PC-9 (cell line): ENCODE data around the gene NTMT1. TPM values are rescaled to one million over a fixed set of nuclear protein-coding genes. Genes with fewer than 3 reads are reported as not detected.

ENCODE experiments used
- BruUV-seq: library from RNA; stranded (reverse); fragments of 400-500 nt; replicated peaks from 2 replicates; lab custom pipeline; 2021; lab: Mats Ljungman, UMichigan
- CTCF ChIA-PET: fragments of 300-600 bp; sonication (Branson Sonifier 250); formaldehyde crosslinking; loops from one replicate; lab custom pipeline; 2022; ENCODE audit warnings: antibody characterized with exemption; lab: Charles Lee
- POLR2A ChIA-PET: fragments of 300-600 bp; sonication (Branson Sonifier 250); formaldehyde crosslinking; loops from one replicate; lab custom pipeline; 2022; ENCODE audit warnings: antibody characterized with exemption; ENCODE audit not compliant: unreplicated experiment; lab: Charles Lee
- DNase-seq, 2 experiments: peaks; one replicate each; pipeline versions ENCODE4 v3.0.0 to v3.0.0-alpha.2; 2015 to 2022; ENCODE audit warnings: mixed read lengths in 1 of 2
- H2AFZ ChIP-seq: fragments of 200-600 bp; sonication (generic); 2 replicates; pipeline ENCODE4 v1.8.1; 2017; ENCODE audit warnings: antibody characterized with exemption
- H3F3A ChIP-seq: fragments of 200-600 bp; sonication (generic); 2 replicates; pipeline ENCODE4 v1.8.1; 2017; ENCODE audit warnings: antibody characterized with exemption, mild to moderate bottlenecking, low read depth; ENCODE audit not compliant: insufficient read depth
- H3K27ac ChIP-seq: fragments of 200-600 bp; sonication (generic); 2 replicates; pipeline ENCODE4 v1.6.1; 2016; ENCODE audit warnings: mixed run types
- H3K27me3 ChIP-seq: fragments of 200-600 bp; sonication (generic); 2 replicates; pipeline ENCODE4 v1.6.1; 2016; ENCODE audit warnings: low read depth, mixed run types; ENCODE audit not compliant: insufficient read depth
- H3K36me3 ChIP-seq: fragments of 200-600 bp; sonication (generic); 2 replicates; pipeline ENCODE4 v1.6.1; 2016; ENCODE audit warnings: low read depth, mixed run types
- H3K4me1 ChIP-seq: fragments of 200-600 bp; sonication (generic); replicated peaks from 2 replicates; pipeline ENCODE4 v1.6.1; 2016; ENCODE audit warnings: mixed run types; ENCODE audit not compliant: insufficient read depth
- H3K4me2 ChIP-seq: fragments of 200-600 bp; sonication (generic); 2 replicates; pipeline ENCODE4 v1.6.1; 2017; ENCODE audit warnings: mixed run types
- H3K4me3 ChIP-seq: fragments of 200-600 bp; sonication (generic); 2 replicates; pipeline ENCODE4 v1.6.1; 2016; ENCODE audit warnings: mixed run types
- H3K79me2 ChIP-seq: fragments of 200-600 bp; sonication (generic); 2 replicates; pipeline ENCODE4 v1.6.1; 2017; ENCODE audit warnings: low read depth, mixed run types
- H3K9me2 ChIP-seq: fragments of 200-600 bp; sonication (generic); 2 replicates; pipeline ENCODE4 v1.8.1; 2017; ENCODE audit warnings: mild to moderate bottlenecking; ENCODE audit not compliant: insufficient read depth
- H3K9me3 ChIP-seq: fragments of 200-600 bp; sonication (generic); 2 replicates; pipeline ENCODE4 v1.8.1; 2016; ENCODE audit warnings: low read depth; ENCODE audit not compliant: insufficient read depth
- H4K20me1 ChIP-seq: fragments of 200-600 bp; sonication (generic); 2 replicates; pipeline ENCODE4 v1.8.1; 2017; ENCODE audit not compliant: insufficient read depth
- EZH2 ChIP-seq: fragments of 200-600 bp; sonication (generic); IDR thresholded peaks from 2 replicates; pipeline ENCODE4 v1.8.0; 2017; ENCODE audit warnings: antibody characterized with exemption, low read depth
- intact Hi-C: fragments of 100-400 bp; cut with micrococcal nuclease; formaldehyde crosslinking; loops from one replicate; pipeline ENCODE4 v1.10.0; 2022; ENCODE audit not compliant: unreplicated experiment
- total RNA-seq: library from RNA; stranded (reverse); gene quantifications from 2 replicates; pipeline ENCODE4 v1.2.3, GENCODE V29; 2021
- TF ChIP-seq, protein P1 (sequence below): fragments of 200-600 bp; sonication (generic); conservative IDR thresholded peaks from 2 replicates; pipeline ENCODE4 v1.6.1; 2017; ENCODE audit warnings: mixed run types, antibody characterized with exemption, mild to moderate bottlenecking, moderate library complexity

The NTMT1 gene
- total RNA-seq, 1 experiment from 2014 or later: 52.5 TPM

DNA sequence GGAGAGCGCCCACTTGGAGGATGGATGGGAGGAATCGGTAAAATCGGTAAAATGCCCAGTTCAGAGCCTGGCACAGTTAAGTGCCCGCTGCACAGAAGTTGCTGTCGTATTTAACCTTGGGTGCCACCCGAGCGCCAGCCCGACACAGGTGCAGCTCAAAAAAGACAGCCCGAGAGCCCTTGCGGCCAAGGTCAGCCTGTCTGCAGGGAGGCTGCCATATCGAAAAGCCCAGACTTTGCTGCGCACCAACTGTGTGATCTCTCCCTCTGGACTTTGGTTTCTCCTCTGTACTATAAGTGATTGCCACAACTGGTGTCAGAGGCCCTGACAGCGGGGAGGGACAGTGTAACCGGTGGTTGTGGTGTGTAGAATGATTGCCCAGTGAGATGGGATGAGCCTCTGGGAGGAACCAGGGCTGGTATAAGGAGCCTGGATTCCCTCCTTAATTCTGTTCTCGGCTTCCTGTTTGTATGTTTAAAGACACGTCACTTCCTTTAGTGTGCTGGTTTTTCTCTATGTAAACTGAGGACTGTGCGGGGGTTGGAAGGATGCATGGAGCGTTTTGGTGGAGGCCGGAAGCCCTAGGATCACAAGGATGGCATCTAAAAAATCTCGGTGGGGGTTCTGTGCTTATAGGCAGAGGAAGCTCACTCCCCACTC lies 792 bp downstream of the NTMT1 start:
- Histone ChIP-seq H3K36me3 (no peaks in the 10 kb centered on the region; the same call in 1 of the 2 replicates), H3K4me1 (peaks cover 32% of the 10 kb centered on the region), H3K4me2 (peak overlapping the region; percentile 85), H3K27me3 (no peaks in the 10 kb centered on the region), H3K79me2 (peaks cover 58% of the 10 kb centered on the region), H3K9me3 (no peaks in the 10 kb centered on the region), H3K9me2 (no peaks in the 10 kb centered on the region), H3K27ac (peak overlapping the region; percentile 33; the same call in 1 of the 2 replicates), H4K20me1 (peaks cover 54% of the 10 kb centered on the region), H2AFZ (peak overlapping the region; percentile 85), H3K4me3 (peak overlapping the region; percentile 99), H3F3A (peaks cover 23% of the 10 kb centered on the region)
- intact Hi-C loops: no loop called here
- POLR2A ChIA-PET: interaction anchor here (0.5 to 1.0 kb wide), 5 partner anchors 150 to 1326 kb away, joined by 3 to 10 read pairs (median 4); no protein-coding TSS in a partner anchor
- peak in 1 of 2 experiments; percentile 18 for DNase-seq
- CTCF ChIA-PET: interaction anchor here (0.5 to 2.2 kb wide), 3 partner anchors 89 to 700 kb away, joined by 3 to 9 read pairs (median 3); no protein-coding TSS in a partner anchor
- TF ChIP-seq, protein P1, sequence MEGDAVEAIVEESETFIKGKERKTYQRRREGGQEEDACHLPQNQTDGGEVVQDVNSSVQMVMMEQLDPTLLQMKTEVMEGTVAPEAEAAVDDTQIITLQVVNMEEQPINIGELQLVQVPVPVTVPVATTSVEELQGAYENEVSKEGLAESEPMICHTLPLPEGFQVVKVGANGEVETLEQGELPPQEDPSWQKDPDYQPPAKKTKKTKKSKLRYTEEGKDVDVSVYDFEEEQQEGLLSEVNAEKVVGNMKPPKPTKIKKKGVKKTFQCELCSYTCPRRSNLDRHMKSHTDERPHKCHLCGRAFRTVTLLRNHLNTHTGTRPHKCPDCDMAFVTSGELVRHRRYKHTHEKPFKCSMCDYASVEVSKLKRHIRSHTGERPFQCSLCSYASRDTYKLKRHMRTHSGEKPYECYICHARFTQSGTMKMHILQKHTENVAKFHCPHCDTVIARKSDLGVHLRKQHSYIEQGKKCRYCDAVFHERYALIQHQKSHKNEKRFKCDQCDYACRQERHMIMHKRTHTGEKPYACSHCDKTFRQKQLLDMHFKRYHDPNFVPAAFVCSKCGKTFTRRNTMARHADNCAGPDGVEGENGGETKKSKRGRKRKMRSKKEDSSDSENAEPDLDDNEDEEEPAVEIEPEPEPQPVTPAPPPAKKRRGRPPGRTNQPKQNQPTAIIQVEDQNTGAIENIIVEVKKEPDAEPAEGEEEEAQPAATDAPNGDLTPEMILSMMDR: no peak
- no peak for TF ChIP-seq EZH2
- BruUV-seq: TSS peak; percentile 48

DNA sequence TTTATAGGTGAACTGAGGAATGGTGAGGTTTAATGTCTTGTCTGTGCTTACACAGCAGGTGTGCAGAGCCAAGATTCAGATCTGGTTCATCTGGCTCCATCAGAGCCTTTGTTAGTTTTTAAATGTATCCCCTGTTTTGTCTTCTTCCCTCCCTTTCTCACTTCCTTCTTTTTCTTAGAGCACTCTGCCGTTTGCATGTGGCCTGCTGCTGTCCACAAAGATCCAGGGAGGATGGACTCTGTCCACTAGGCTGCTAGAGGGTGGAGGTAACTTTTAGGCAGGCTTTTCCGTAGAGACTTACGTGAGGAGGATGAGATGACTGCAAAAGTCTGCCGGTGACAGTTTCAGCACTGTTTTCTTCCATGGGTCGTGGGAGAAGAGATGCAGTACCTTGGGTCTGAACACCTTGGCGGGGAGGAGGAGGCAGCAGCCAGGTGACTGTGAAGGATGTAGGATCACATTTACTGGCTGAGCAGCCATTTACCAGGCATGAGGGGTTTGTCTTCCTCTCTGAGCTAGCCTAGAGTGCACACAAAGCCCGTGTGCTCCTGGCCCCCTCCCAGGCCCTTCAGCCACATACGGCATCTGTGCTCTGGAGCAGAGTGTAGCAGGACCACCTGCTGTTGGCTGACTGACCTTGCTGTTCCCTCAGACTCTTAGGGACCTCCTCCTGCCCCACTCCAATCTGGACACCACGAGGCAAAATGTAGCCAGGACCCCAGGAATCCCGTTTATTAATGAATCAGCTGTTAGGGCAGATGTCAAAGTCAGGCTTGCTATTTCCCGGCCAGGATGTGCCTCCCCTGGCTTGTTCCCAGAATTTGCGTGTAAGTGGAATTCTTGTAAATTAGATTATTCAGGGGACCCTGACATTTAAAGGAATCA lies 1.8 kb downstream of the NTMT1 start:
- intact Hi-C loops: no loop called here
- Histone ChIP-seq H4K20me1 (peaks cover 65% of the 10 kb centered on the region), H3K9me2 (no peaks in the 10 kb centered on the region), H3K4me2 (peak overlapping the region; percentile 85), H3F3A (peaks cover 25% of the 10 kb centered on the region), H3K79me2 (peaks cover 68% of the 10 kb centered on the region), H3K27ac (no peak overlapping the region), H2AFZ (no peak overlapping the region), H3K9me3 (no peaks in the 10 kb centered on the region), H3K4me1 (peaks cover 32% of the 10 kb centered on the region), H3K27me3 (no peaks in the 10 kb centered on the region), H3K36me3 (no peaks in the 10 kb centered on the region; the same call in 1 of the 2 replicates), H3K4me3 (peak overlapping the region; percentile 99)
- ChIA-PET POLR2A (interaction anchor here (0.6 to 0.8 kb wide), 4 partner anchors 8 to 992 kb away, joined by 4 to 10 read pairs (median 5); no protein-coding TSS in a partner anchor), CTCF (interaction anchor here (0.6 to 2.2 kb wide), 3 partner anchors 94 to 496 kb away, joined by 3 to 9 read pairs (median 6); no protein-coding TSS in a partner anchor)
- no peak for DNase-seq
- TF ChIP-seq, protein P1: no peak
- no peak for TF ChIP-seq EZH2
- no TSS peak for BruUV-seq

DNA sequence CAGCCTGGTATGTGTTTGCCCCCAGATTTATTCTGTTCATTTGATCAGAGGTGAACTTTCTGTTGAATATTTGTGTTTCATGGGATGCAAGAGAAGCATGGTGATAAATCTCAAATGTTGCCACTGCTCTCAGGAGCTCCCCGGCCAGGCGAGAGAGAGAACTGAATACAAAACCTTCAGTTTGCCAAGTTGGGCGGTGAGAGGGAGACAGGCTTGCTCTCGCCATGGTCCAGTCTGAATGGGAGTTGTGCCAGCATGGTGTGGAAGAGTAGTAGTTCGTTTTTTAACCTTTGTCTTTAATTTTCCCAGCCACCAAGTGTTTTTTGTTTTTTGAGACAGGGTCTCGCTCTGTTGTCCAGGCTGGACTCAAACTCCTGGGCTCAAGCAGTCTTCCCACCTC lies 2.7 kb downstream of the NTMT1 start:
- Histone ChIP-seq H3F3A (peaks cover 29% of the 10 kb centered on the region), H3K4me3 (no peak overlapping the region), H3K4me1 (peaks cover 32% of the 10 kb centered on the region), H3K79me2 (peaks cover 74% of the 10 kb centered on the region), H3K9me2 (no peaks in the 10 kb centered on the region), H3K36me3 (no peaks in the 10 kb centered on the region; the same call in 1 of the 2 replicates), H2AFZ (no peak overlapping the region), H3K4me2 (no peak overlapping the region), H3K27ac (no peak overlapping the region), H3K27me3 (no peaks in the 10 kb centered on the region), H4K20me1 (peaks cover 74% of the 10 kb centered on the region), H3K9me3 (no peaks in the 10 kb centered on the region)
- no TSS peak for BruUV-seq
- TF ChIP-seq, protein P1: no peak
- TF ChIP-seq EZH2: no peak
- intact Hi-C loops: no loop called here
- no peak for DNase-seq
- CTCF ChIA-PET: interaction anchor here (0.6 kb wide), 2 partner anchors 15 to 98 kb away, joined by 3 read pairs; no protein-coding TSS in a partner anchor
- POLR2A ChIA-PET: interaction anchor here (0.7 kb wide), 1 partner anchor 1694 kb away, joined by 3 read pairs; no protein-coding TSS in a partner anchor
